22Rv1 (cell line): ENCODE data around the gene SMYD3.
"Not testable (repeated sequence)": the region's sequence is repeated elsewhere in the genome, so short reads cannot be mapped to it uniquely, and the experiment has no call there.

Experiments
- H3K27ac ChIP-seq: fragments of 450-650 bp; 2 replicates; pipeline ENCODE4 v1.5.1; 2017
- ZFX ChIP-seq: fragments of 450-650 bp; IDR thresholded peaks from 2 replicates; pipeline ENCODE4 v1.6.1; 2017; ENCODE audit warnings: antibody characterized with exemption, borderline replicate concordance
- TF ChIP-seq, protein P1 (sequence below): fragments of 450-650 bp; IDR thresholded peaks from 2 replicates; pipeline ENCODE4 v1.5.1; 2017; ENCODE audit warnings: mild to moderate bottlenecking

Gene SMYD3

DNA sequence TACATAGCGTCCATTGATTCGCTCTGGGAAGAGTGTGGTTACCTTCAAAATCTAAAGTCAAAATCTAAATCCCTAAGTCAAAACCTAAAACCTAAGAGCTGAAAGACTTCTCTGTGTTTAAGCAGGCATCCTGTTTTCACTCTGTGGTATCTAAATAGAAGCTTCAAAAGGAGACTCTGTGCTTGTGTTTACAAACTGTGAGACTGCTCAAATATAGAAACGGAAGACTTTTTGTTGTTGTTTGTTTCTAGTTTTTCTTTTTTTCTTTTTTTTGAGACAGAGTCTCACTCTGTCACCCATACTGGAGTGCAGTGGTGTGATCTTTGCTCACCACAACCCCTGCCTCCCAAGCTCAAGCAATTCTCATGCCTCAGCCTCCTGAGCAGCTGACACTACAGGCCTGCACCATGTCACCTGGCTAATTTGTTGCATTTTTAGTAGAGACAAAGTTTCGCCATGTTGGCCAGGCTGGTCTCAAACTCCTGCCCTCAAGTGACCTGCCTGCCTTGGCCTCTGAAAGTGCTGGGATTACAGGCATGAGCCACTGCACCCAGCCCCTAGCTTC, 425.9 kb downstream of the SMYD3 start:
- no peak for TF ChIP-seq ZFX
- TF ChIP-seq, protein P1, sequence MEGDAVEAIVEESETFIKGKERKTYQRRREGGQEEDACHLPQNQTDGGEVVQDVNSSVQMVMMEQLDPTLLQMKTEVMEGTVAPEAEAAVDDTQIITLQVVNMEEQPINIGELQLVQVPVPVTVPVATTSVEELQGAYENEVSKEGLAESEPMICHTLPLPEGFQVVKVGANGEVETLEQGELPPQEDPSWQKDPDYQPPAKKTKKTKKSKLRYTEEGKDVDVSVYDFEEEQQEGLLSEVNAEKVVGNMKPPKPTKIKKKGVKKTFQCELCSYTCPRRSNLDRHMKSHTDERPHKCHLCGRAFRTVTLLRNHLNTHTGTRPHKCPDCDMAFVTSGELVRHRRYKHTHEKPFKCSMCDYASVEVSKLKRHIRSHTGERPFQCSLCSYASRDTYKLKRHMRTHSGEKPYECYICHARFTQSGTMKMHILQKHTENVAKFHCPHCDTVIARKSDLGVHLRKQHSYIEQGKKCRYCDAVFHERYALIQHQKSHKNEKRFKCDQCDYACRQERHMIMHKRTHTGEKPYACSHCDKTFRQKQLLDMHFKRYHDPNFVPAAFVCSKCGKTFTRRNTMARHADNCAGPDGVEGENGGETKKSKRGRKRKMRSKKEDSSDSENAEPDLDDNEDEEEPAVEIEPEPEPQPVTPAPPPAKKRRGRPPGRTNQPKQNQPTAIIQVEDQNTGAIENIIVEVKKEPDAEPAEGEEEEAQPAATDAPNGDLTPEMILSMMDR = no peak
- H3K27ac ChIP-seq = no peak overlapping the region

DNA sequence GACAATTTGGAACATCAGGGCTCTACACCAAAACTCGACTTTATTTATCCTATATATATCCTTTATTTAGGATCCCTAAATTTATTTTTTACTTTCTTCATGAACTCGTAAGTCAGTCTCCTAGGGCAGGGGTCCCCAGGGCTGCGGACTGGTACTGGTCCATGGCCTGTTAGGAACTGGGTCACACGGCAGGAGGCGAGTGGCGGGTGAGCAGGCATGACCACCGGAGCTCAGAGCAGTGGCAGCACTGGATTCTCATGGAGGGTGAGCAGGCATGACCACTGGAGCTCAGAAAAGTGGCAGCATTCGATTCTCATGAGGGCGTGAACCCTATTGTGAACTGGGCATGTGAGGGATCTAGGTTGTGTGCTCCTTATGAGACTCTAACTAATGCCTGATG, 427.0 kb downstream of the SMYD3 start:
- TF ChIP-seq, protein P1 = no peak
- no peak for TF ChIP-seq ZFX
- no peak overlapping the region for H3K27ac ChIP-seq

DNA sequence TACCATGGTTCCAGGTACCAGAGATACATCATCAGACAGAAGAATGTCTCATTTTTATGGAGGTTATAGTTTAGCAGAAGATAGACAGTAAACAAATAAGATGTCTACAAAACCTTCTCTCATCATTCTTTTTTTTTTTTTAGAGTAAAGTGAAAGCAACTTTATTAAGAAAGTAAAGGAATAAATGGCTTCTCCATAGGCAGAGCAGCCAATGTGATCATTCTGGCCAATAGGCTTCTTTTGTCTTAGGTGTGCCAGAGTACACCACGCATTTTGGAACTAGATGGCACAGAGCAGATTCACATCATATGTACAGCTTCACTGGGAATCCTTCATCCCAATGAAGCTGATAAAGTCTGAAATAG, 428.2 kb downstream of the SMYD3 start:
- no peak overlapping the region for H3K27ac ChIP-seq
- TF ChIP-seq, protein P1 = no peak
- no peak for TF ChIP-seq ZFX

DNA sequence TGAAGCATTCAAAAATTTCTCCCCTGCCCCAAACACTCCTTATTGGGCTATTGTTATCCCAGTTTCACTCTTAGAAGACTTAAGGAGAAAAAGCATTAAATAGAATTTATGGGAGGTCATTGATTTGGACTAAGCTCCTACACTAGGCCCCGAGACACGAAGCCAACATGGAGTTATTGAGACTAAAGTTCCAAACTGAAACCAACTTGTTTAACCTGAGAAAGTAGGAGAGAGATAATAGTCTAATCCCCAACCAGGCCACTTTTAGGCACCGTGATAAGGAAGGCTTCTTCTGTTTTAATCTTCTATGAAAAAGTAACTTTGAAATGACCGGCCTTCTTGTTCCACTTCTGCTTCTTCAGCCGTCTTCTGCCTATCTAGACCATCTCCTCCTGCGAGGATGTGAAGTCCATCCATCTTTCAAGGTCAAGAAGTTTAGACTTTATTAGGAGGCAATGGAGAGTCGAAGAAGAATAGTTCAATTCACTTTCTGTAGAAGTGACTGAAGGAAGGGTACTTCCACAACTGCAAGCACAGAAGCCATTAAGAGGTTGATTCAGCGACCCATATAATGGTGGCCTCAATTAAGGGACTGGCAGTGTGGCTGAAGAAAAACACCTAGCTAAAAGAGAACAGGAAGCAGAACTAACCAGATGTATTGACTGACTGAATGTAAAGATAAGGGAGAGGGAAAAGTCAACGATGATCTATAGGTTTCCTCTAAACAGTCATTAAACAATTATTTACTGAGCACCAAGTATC, 428.8 kb downstream of the SMYD3 start:
- H3K27ac ChIP-seq = no peak overlapping the region

DNA sequence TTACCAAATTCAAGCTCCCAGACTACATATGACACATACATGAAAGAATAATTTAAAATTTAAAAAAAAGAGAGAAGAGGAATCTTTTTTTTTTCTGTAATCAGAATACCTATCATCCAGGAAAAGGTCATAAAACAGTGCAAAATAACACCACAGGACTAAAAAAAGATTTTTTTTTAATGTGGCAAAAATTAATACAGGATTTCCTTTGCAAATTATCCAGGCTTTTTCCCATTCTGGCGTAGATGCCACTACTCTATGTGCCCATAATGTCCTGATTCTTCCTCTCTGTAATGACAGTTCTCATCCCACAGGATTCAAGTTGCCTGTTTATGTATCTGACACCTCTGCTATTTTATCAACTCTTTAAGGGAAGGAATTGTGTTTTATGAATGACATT, 429.6 kb downstream of the SMYD3 start:
- no peak overlapping the region for H3K27ac ChIP-seq
- no peak for TF ChIP-seq ZFX
- TF ChIP-seq, protein P1 = no peak

More for the DNA sequence above, 428.8 kb downstream of the SMYD3 start:
- no peak for TF ChIP-seq ZFX
- TF ChIP-seq, protein P1 = no peak

DNA sequence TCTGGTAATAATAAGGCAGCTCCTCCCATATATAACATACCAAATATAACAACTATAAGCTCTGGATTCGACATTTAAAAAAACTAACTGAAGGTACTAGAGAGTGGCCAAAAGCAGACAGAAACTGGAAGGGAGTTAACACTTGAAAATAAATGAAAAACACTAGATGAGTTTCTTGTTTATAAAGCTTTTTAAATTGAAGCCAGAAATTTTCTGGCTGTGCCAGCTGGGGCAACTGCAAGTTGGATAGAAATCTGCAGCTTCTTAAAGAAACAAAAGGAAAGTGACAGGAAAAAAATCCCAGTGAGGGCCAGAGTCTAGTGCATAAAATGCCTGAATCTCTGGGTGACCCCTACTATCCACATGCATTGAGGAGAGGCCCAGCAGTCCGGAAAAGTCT, 432.7 kb downstream of the SMYD3 start:
- no peak for TF ChIP-seq ZFX
- TF ChIP-seq, protein P1 = no peak
- H3K27ac ChIP-seq = no peak overlapping the region

DNA sequence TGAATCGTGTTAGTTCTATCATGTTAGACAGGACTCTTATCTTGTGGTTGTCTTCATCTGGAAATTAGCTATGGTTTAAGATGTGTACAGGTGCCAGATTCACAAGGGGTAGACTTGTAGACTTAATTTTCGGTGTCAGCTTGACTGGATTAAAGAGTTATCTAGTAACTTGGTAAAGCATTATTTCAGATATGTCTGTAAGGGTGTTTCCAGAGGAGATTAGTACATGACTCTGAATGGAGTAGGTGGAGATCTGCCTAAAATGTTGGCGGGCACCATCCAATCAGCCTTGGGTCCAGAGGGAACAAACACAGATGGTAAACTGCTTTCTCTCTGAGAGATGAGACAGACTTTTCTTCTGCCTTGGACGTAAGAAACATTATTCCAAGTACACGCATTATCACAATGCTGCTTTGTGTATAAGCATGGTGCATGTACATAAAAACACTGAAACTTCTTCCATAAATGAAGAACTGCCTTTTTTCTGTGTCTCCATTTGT, 434.6 kb downstream of the SMYD3 start:
- TF ChIP-seq ZFX = no peak
- TF ChIP-seq, protein P1 = no peak
- no peak overlapping the region for H3K27ac ChIP-seq

DNA sequence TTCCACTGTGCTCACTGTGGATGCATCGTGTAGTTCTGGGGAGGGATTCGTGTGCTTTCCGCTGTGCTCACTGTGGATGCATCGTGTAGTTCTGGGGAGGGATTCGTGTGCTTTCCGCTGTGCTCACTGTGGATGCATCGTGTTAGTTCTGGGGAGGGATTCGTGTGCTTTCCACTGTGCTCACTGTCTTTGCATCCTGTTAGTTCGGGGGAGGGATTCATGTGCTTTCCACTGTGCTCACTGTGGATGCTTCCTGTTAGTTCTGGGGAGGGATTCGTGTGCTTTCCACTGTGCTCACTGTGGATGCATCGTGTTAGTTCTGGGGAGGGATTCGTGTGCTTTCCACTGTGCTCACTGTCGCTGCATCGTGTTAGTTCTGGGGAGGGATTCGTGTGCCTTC, 435.1 kb downstream of the SMYD3 start:
- not testable (repeated sequence) for H3K27ac ChIP-seq

DNA sequence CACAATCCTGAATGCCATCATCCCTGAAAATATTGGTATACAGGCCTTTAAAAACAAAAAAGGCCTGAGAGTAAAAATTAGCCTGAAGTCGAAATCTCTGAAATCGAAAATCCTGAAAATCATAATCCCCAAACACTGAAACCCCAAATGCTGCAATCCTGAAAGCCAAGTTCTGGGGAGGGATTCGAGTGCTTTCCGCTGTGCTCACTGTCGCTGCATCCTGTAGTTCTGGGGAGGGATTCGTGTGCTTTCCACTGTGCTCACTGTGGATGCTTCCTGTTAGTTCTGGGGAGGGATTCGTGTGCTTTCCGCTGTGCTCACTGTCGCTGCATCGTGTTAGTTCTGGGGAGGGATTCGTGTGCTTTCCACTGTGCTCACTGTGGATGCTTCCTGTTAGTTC, 435.5 kb downstream of the SMYD3 start:
- H3K27ac ChIP-seq = not testable (repeated sequence)
